Ovary (tissue), 3 donors: ENCODE data around the gene FAM171A1.
"Not testable (repeated sequence)": the region's sequence is repeated elsewhere in the genome, so short reads cannot be mapped to it uniquely, and the experiment has no call there.

ENCODE experiments used
- POLR2A ChIP-seq: fragments of 450-650 bp; IDR thresholded peaks from one replicate; pipeline ENCODE4 v1.6.1; 2017; ENCODE audit warnings: antibody characterized with exemption, mild to moderate bottlenecking, moderate library complexity
- TF ChIP-seq, protein P1 (sequence below), 3 donors: fragments of 450-650 bp in 2 of 3; fragments of 200-600 bp in 1 of 3; IDR thresholded peaks; one replicate each; pipeline versions ENCODE4 v1.5.1 to v1.8.0; 2016 to 2022; ENCODE audit warnings: antibody characterized with exemption in 3 of 3, mild to moderate bottlenecking in 1 of 3
- donor health status: DM: no; HTN: no; CAD: no.

DNA sequence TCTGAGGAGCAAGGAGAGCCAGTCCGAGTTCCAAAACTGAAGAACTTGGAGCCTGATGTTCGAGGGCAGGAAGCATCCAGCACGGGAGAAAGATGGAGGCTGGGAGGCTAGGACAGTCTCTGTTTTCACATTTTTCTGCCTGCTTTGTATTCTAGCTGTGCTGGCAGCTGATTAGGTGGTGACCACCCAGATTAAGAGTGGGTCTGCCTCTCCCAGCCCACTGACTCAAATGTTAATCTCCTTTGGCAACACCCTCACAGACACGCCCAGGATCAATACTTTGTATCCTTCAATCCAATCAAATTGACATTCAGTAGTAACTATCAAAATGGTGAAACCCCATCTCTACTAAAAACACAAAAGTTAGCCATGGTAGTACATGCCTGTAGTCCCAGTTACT lies 163.7 kb downstream of the FAM171A1 start:
- TF ChIP-seq, protein P1, sequence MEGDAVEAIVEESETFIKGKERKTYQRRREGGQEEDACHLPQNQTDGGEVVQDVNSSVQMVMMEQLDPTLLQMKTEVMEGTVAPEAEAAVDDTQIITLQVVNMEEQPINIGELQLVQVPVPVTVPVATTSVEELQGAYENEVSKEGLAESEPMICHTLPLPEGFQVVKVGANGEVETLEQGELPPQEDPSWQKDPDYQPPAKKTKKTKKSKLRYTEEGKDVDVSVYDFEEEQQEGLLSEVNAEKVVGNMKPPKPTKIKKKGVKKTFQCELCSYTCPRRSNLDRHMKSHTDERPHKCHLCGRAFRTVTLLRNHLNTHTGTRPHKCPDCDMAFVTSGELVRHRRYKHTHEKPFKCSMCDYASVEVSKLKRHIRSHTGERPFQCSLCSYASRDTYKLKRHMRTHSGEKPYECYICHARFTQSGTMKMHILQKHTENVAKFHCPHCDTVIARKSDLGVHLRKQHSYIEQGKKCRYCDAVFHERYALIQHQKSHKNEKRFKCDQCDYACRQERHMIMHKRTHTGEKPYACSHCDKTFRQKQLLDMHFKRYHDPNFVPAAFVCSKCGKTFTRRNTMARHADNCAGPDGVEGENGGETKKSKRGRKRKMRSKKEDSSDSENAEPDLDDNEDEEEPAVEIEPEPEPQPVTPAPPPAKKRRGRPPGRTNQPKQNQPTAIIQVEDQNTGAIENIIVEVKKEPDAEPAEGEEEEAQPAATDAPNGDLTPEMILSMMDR (IDR thresholded peaks at IDR 0.05) = not testable (repeated sequence)
- not testable (repeated sequence) for TF ChIP-seq POLR2A
